A673 (cell line): ENCODE measurements around the gene PPP1R16B. TPM values are rescaled to one million over a fixed set of nuclear protein-coding genes. Genes with fewer than 3 reads are reported as not detected.

Experiments used
- BruUV-seq: library from RNA; stranded (reverse); fragments of 400-500 nt; replicated peaks from 2 replicates; lab custom pipeline; 2021; lab: Mats Ljungman, UMichigan
- CTCF ChIA-PET: fragments of 300-600 bp; sonication (Branson Sonifier 250); formaldehyde crosslinking; loops from one replicate; lab custom pipeline; 2022; ENCODE audit warnings: antibody characterized with exemption; lab: Charles Lee
- POLR2A ChIA-PET: fragments of 300-600 bp; sonication (Branson Sonifier 250); formaldehyde crosslinking; loops from one replicate; lab custom pipeline; 2022; ENCODE audit warnings: antibody characterized with exemption; ENCODE audit not compliant: low non-redundant PET; lab: Charles Lee
- DNase-seq: peaks from one replicate; pipeline ENCODE4 v3.0.0-alpha.2; 2015; ENCODE audit warnings: low spot score
- H3K27ac ChIP-seq: fragments of 200-600 bp; sonication (generic); 2 replicates; pipeline ENCODE4 v1.5.1; 2016; ENCODE audit warnings: mixed run types, low read depth, mild to moderate bottlenecking, mixed read lengths, antibody characterized with exemption, low read length; ENCODE audit not compliant: poor library complexity, severe bottlenecking
- H3K27me3 ChIP-seq: fragments of 200-600 bp; sonication (generic); replicated peaks from 2 replicates; pipeline ENCODE4 v1.6.1; 2017; ENCODE audit warnings: mixed run types, low read depth, mild to moderate bottlenecking, mixed read lengths, antibody characterized with exemption, low read length; ENCODE audit not compliant: insufficient read depth, poor library complexity
- H3K36me3 ChIP-seq: fragments of 200-600 bp; sonication (generic); 2 replicates; pipeline ENCODE4 v1.6.1; 2016; ENCODE audit warnings: mixed run types, mild to moderate bottlenecking, mixed read lengths, antibody characterized with exemption, low read length; ENCODE audit not compliant: insufficient read depth, poor library complexity, severe bottlenecking
- H3K4me1 ChIP-seq: fragments of 200-600 bp; sonication (generic); 2 replicates; pipeline ENCODE4 v1.6.1; 2017; ENCODE audit warnings: mixed run types, mild to moderate bottlenecking, mixed read lengths, antibody characterized with exemption, low read length; ENCODE audit not compliant: insufficient read depth, poor library complexity, severe bottlenecking
- H3K4me3 ChIP-seq: fragments of 200-600 bp; sonication (generic); 2 replicates; pipeline ENCODE4 v1.5.1; 2016; ENCODE audit warnings: low read depth, mixed run types, mild to moderate bottlenecking, mixed read lengths, low read length; ENCODE audit not compliant: poor library complexity, severe bottlenecking
- H3K9me3 ChIP-seq: fragments of 200-600 bp; sonication (generic); 2 replicates; pipeline ENCODE4 v1.6.1; 2016; ENCODE audit warnings: mixed run types, low read depth, mild to moderate bottlenecking, mixed read lengths, antibody characterized with exemption, low read length; ENCODE audit not compliant: poor library complexity, severe bottlenecking
- EZH2 ChIP-seq: fragments of 200-600 bp; sonication (generic); IDR thresholded peaks from 2 replicates; pipeline ENCODE4 v1.6.1; 2017; ENCODE audit warnings: borderline replicate concordance, low read depth, mild to moderate bottlenecking, mixed read lengths, antibody characterized with exemption, low read length; ENCODE audit not compliant: poor library complexity, severe bottlenecking
- intact Hi-C: fragments of 100-400 bp; cut with micrococcal nuclease; formaldehyde crosslinking; loops from one replicate; pipeline ENCODE4 v1.10.0; 2022; ENCODE audit not compliant: unreplicated experiment
- total RNA-seq: library from RNA; stranded (reverse); gene quantifications from 2 replicates; pipeline ENCODE4 v1.2.3, GENCODE V29; 2021
- TF ChIP-seq, protein P1 (sequence below): fragments of 300-800, 200-600 bp; sonication (generic); conservative IDR thresholded peaks from 2 replicates; pipeline ENCODE4 v1.5.1; 2017; ENCODE audit warnings: low read depth, mild to moderate bottlenecking, antibody characterized with exemption, low read length, moderate library complexity, mixed read lengths

The PPP1R16B gene
- total RNA-seq, 1 experiment from 2014 or later = 0.17 TPM

DNA sequence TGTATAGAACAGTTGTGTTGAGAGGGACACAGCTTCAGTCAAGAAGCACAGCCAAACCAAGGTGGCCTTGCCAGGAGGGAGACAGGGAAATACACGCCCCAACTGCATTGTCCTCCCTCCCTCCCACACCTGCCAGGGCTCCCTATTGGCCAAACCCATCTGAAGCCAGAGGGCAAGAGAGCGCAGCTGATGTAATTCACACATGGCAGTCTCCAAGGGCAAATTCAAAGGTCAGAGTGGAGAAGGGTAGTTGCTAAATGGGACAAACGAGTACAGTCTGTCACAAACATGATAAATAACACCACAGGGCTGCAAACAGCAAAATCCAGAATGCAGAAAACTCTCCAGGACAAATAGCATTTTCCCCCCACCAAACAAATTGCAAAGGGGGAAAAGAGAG is 23.2 kb upstream of the PPP1R16B start:
- DNase-seq = no peak
- no peak overlapping the region for H3K27ac ChIP-seq
- H3K4me3 ChIP-seq = no peak overlapping the region
- no peaks in the 10 kb centered on the region for H3K9me3 ChIP-seq
- no peaks in the 10 kb centered on the region for H3K36me3 ChIP-seq
- no TSS peak for BruUV-seq
- TF ChIP-seq, protein P1, sequence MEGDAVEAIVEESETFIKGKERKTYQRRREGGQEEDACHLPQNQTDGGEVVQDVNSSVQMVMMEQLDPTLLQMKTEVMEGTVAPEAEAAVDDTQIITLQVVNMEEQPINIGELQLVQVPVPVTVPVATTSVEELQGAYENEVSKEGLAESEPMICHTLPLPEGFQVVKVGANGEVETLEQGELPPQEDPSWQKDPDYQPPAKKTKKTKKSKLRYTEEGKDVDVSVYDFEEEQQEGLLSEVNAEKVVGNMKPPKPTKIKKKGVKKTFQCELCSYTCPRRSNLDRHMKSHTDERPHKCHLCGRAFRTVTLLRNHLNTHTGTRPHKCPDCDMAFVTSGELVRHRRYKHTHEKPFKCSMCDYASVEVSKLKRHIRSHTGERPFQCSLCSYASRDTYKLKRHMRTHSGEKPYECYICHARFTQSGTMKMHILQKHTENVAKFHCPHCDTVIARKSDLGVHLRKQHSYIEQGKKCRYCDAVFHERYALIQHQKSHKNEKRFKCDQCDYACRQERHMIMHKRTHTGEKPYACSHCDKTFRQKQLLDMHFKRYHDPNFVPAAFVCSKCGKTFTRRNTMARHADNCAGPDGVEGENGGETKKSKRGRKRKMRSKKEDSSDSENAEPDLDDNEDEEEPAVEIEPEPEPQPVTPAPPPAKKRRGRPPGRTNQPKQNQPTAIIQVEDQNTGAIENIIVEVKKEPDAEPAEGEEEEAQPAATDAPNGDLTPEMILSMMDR = no peak
- no peak for TF ChIP-seq EZH2
- ChIA-PET CTCF (no interaction called here), POLR2A (no interaction called here)
- no peaks in the 10 kb centered on the region for H3K27me3 ChIP-seq
- no peaks in the 10 kb centered on the region for H3K4me1 ChIP-seq
- intact Hi-C loops = no loop called here

DNA sequence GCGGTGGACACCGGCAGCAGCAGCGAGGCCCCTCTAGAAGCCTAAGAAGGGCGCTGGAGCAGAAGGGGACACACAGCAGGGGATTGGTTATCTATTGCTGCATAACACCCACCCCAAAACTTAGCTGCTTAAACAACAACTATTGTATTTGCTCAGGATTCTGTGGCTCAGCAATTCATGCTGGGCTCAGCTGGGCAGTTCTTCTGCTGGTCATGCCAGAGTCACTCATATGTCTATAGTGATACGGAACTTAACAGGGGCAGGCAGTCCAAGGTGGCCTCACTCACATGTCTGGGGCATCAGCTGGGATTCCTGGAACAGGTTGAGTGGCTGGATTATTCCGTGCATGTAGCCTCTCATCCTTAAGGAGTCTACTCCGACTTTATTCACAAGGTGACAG is 17.6 kb upstream of the PPP1R16B start:
- no peaks in the 10 kb centered on the region for H3K27me3 ChIP-seq
- H3K9me3 ChIP-seq = no peaks in the 10 kb centered on the region
- H3K27ac ChIP-seq = no peak overlapping the region
- intact Hi-C loops = no loop called here
- no peak for DNase-seq
- no peak overlapping the region for H3K4me3 ChIP-seq
- no TSS peak for BruUV-seq
- POLR2A ChIA-PET = no interaction called here
- CTCF ChIA-PET = no interaction called here
- no peak for TF ChIP-seq EZH2
- TF ChIP-seq, protein P1 = no peak
- no peaks in the 10 kb centered on the region for H3K36me3 ChIP-seq
- H3K4me1 ChIP-seq = no peaks in the 10 kb centered on the region

- H3K27ac ChIP-seq = no peak overlapping the region
- H3K36me3 ChIP-seq = no peaks in the 10 kb centered on the region
- H3K4me1 ChIP-seq = no peaks in the 10 kb centered on the region
- CTCF ChIA-PET = no interaction called here
- DNase-seq = no peak
- no TSS peak for BruUV-seq
- no peak overlapping the region for H3K4me3 ChIP-seq
- POLR2A ChIA-PET = no interaction called here
- TF ChIP-seq, protein P1 = no peak
- no peak for TF ChIP-seq EZH2
- H3K9me3 ChIP-seq = no peaks in the 10 kb centered on the region
- no peaks in the 10 kb centered on the region for H3K27me3 ChIP-seq
- intact Hi-C loops = no loop called here
Measured at GRCh38 chr20:38789503-38790199, 15.8 kb upstream of the PPP1R16B start.
